GM18511 (cell line): Measurements from ENCODE around the gene CBX3.
A peak's percentile ranks its signal among the peaks of the same experiment; 100 is the strongest.
"Not testable (repeated sequence)": the region's sequence is repeated elsewhere in the genome, so short reads cannot be mapped to it uniquely, and the experiment has no call there.

Experiments used
- ATAC-seq: cut with Tn5 transposase; IDR thresholded peaks from one replicate; pipeline ENCODE4 v1.9.1; 2021; ENCODE audit warnings: mild to moderate bottlenecking, moderate library complexity; ENCODE audit not compliant: unreplicated experiment

The CBX3 gene

GRCh38 chr7:26201247-26202018, at the start of gene CBX3:
Gene CBX3, plus strand, starts transcription at chr7:26201745. Its CDS starts 1,254 bp downstream, at chr7:26202999.
- peak; percentile 51 for ATAC-seq

DNA sequence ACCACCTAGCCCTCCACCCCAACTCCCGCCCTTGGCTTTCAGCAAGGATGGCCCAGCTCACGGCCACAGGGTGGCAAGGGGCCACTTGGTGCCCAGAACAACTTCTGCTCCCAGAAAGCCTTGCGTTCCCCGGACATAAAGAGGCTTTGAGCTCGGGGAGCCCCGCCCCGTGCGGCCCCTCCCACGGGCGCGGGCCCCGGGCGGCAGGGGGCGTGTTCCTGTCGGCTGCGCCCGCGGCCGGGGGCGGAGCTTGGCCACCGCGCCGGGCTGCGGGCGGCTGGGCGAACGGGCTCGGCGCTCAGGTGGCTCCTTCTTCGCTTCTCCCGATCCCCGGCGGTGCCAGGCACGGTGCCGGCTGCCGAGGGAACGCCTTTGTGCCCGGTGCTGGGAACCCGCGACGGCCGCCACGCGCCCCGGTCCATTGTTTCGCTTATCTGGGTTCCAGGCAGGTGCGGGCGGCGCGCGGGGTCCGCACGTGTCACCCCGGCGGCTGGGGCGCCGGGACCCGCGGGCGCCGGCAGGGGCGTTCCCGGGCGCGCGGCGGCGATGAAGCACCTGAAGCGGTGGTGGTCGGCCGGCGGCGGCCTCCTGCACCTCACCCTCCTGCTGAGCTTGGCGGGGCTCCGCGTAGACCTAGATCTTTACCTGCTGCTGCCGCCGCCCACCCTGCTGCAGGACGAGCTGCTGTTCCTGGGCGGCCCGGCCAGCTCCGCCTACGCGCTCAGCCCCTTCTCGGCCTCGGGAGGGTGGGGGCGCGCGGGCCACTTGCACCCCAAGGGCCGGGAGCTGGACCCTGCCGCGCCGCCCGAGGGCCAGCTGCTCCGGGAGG, 49.4 kb upstream of the CBX3 start, which contains the start of gene NFE2L3:
Gene NFE2L3, plus strand, starts transcription at position 246 of the 829 bp plus-strand sequence. Its CDS starts 301 bp downstream, at position 547.
- peak; percentile 73 for ATAC-seq

DNA sequence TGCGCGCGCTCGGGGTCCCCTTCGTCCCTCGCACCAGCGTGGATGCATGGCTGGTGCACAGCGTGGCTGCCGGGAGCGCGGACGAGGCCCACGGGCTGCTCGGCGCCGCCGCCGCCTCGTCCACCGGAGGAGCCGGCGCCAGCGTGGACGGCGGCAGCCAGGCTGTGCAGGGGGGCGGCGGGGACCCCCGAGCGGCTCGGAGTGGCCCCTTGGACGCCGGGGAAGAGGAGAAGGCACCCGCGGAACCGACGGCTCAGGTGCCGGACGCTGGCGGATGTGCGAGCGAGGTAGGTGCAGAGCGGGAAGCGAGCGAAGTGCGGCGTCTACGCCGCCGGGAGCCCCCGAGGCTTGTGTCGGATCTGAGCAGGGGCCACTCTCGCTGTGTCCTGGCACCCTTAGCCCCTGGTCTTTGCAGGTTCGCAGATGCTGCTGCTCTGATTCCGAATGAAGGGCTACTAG, 48.7 kb upstream of the CBX3 start:
- ATAC-seq, result peak; percentile 30

DNA sequence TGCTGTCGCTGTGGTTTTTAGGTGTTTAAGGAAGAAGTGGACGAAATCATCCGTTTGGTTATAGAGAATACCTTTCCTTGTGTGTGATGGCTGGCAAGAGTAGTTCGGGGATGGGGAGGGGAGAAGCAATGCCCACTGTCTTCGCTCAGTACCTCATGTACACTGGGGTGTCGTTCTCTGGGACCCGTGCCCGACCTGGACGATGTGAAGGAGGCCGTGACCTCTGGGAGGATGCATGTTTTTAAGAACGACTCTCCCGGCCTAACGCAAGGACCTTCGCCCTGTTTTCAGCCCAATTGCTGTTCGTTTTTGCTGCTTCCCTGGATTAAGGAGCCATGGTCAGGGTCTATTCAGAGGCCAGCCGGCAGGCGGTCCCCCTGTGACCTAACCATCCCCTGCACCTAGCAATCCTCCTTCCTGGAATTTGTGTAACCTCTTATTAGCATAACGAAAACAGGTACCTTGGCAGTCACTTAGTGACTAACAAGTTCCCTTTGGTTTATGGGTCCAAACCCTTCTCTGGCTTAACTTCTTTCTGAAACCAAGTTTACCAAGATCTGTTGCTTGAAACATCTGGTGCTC, 48.2 kb upstream of the CBX3 start:
- ATAC-seq, result no peak

GRCh38 chr7:26153823-26154783, 47.4 kb upstream of the CBX3 start:
- ATAC-seq, result no peak

- ATAC-seq, result no peak
These were observed 45.8 kb upstream of the CBX3 start for GRCh38 chr7:26155531-26156375.

GRCh38 chr7:26156451-26157420, 44.8 kb upstream of the CBX3 start:
- peak; percentile 22 for ATAC-seq

GRCh38 chr7:26157520-26158105, 43.9 kb upstream of the CBX3 start:
- no peak for ATAC-seq

GRCh38 chr7:26159243-26159642, 42.3 kb upstream of the CBX3 start:
- no peak for ATAC-seq

DNA sequence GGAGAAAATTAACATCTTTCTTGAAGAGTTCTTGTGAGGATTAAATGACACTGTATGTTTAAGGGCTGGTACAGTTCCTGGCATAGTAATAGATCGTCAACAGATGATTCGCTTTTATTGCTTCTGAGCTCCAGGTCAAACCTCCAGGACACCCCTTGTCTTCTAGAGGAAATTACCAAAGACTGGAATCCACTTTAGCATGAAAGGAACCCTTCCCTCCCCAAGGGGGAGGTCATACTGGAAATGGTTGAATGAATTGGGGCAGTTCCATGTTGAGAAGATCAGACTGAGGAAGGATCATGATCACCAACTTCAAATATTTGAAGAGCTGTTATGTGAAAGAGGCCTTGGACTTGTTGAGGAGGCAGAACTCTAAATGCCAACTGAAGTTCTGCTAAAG, 40.6 kb upstream of the CBX3 start:
- ATAC-seq, result no peak

DNA sequence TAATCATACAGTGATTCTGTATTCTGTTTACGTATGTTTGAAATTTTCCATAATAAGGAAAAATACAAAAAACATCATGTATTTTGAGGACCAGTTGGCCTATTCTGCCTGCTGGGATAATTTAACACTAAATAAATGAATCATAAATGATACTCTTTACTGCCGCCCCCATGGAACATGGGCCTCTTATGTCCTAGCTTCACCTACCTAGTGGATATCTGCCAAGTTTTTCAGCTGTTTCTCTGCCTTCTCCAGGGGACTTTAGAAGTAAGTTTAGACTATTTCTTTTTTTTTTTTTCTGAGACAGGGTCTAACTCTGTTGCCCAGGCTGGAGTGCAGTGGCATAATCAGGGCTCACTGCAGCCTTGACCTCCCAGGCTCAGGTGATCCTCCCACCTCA, 39.1 kb upstream of the CBX3 start:
- no peak for ATAC-seq

DNA sequence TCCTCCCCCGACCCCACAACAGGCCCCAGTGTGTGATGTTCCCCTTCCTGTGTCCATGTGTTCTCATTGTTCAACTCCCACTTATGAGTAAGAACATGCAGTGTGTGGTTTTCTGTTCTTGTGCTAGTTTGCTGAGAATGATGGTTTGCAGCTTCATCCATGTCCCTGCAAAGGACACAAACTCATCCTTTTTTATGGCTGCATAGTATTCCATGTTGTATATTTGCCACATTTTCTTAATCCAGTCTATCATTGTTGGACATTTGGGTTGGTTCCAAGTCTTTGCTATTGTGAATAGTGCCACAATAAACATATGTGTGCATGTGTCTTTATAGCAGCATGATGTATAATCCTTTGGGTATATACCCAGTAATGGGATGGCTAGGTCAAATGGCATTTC, 37.7 kb upstream of the CBX3 start:
- not testable (repeated sequence) for ATAC-seq

DNA sequence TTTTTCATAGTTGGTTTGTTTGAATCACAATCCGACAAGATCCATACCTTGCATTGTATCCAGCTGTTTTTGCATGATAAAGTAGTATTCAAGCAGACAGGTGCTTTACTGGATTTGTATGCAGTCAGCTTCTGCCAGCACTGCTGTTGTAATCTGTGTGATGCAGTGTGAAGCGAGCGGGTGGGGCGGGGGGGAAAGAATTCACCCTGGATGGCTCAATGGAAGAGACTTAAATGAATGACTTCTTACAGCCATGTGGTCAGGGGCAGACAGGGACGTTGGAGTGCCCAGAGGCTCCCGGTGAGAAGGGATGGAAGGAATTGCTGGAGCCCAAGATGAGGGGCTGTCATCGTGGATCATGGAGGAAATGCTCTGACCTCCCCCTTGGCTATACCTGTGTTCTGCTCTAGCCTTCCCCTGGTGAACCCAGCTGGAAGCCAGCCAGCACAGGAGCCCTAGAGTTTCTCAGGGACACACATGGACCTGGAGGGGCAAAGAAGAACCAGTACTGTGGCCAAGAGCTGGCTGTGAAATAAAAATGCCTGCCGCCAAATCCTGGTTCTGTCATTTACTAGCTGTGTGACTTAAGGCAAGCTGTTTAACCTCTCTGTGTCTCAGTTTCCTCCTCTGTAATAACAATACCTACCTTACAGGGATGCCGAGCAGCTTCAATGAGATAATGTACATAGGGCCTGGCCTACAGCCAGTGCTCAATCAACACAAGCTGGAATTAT, 35.4 kb upstream of the CBX3 start:
- no peak for ATAC-seq

- peak; percentile 36 for ATAC-seq
These were observed 34.8 kb upstream of the CBX3 start for GRCh38 chr7:26166684-26167266.

- peak; percentile 94 for ATAC-seq
These were observed 34.1 kb upstream of the CBX3 start for GRCh38 chr7:26167303-26167934.

GRCh38 chr7:26168458-26169023, 33.0 kb upstream of the CBX3 start:
- no peak for ATAC-seq
